H1 (cell line): Measurements from ENCODE around the gene MPRIP. TPM values are rescaled to one million over a fixed set of nuclear protein-coding genes. Genes with fewer than 3 reads are reported as not detected.

Experiments
- CTCF ChIA-PET: fragments of 300-600 bp; sonication (Branson Sonifier 250); formaldehyde crosslinking; loops from one replicate; lab custom pipeline; 2021; ENCODE audit not compliant: partially characterized antibody; lab: Charles Lee
- POLR2A ChIA-PET: fragments of 300-600 bp; sonication (Branson Sonifier 250); formaldehyde crosslinking; loops from one replicate; lab custom pipeline; 2021; ENCODE audit warnings: inconsistent platforms; ENCODE audit not compliant: partially characterized antibody; lab: Charles Lee
- DNase-seq, 2 experiments: peaks; one replicate each; pipeline versions ENCODE4 v3.0.0 to v3.0.0-alpha.2; 2010 to 2022; ENCODE audit warnings: low spot score in 2 of 2, low read depth in 1 of 2, mixed read lengths in 1 of 2
- FAIRE-seq: peaks from 2 replicates; lab custom pipeline; 2011; peaks lifted over from hg19 to GRCh38; lab: Jason Lieb, UNC
- H2AFZ ChIP-seq: 2 replicates; pipeline ENCODE4 v1.8.1; 2012; ENCODE audit warnings: low read length, inconsistent platforms
- H2AK5ac ChIP-seq: 2 replicates; pipeline ENCODE4 v1.6.1; 2013; ENCODE audit warnings: low read depth, low read length
- H2BK120ac ChIP-seq: replicated peaks from 2 replicates; pipeline ENCODE3; 2013; ENCODE audit warnings: low read depth, low read length, inconsistent platforms
- H2BK12ac ChIP-seq: 2 replicates; pipeline ENCODE4 v1.6.1; 2013; ENCODE audit warnings: low read depth, low read length
- H2BK15ac ChIP-seq: 2 replicates; pipeline ENCODE4 v1.6.1; 2013; ENCODE audit warnings: low read length
- H2BK20ac ChIP-seq: 2 replicates; pipeline ENCODE4 v1.6.1; 2013; ENCODE audit warnings: low read length
- H2BK5ac ChIP-seq: 2 replicates; pipeline ENCODE4 v1.6.1; 2013; ENCODE audit warnings: low read depth, low read length
- H3K14ac ChIP-seq: 2 replicates; pipeline ENCODE4 v1.6.1; 2013; ENCODE audit warnings: inconsistent platforms; ENCODE audit not compliant: insufficient read length
- H3K18ac ChIP-seq: 2 replicates; pipeline ENCODE4 v1.6.1; 2013; ENCODE audit warnings: low read length; ENCODE audit errors: extremely low read depth
- H3K23ac ChIP-seq: 2 replicates; pipeline ENCODE4 v1.6.1; 2013; ENCODE audit warnings: inconsistent platforms; ENCODE audit not compliant: insufficient read length
- H3K23me2 ChIP-seq: 2 replicates; pipeline ENCODE4 v1.6.1; 2013; ENCODE audit warnings: low read depth, low read length
- H3K27ac ChIP-seq: 2 replicates; pipeline ENCODE4 v1.6.1; 2011; ENCODE audit warnings: low read depth, low read length, inconsistent platforms
- H3K27me3 ChIP-seq, 4 experiments: replicated peaks in 1 of 4; 1 replicate in 1 of 4; 2 replicates in 3 of 4; pipeline versions ENCODE4 v1.6.1 to v1.8.1; 2011 to 2013; ENCODE audit warnings: low read length in 3 of 4, mild to moderate bottlenecking in 3 of 4, inconsistent platforms in 2 of 4, mixed read lengths in 2 of 4, moderate library complexity in 1 of 4; ENCODE audit not compliant: control insufficient read depth in 3 of 4, insufficient read depth in 3 of 4; ENCODE audit errors: extremely low read depth in 1 of 4
- H3K36me3 ChIP-seq, 4 experiments: 2 replicates each; pipeline versions ENCODE4 v1.6.1 to v1.8.1; 2011 to 2013; ENCODE audit warnings: mild to moderate bottlenecking in 4 of 4, low read length in 3 of 4, moderate library complexity in 2 of 4, control low read depth in 1 of 4, inconsistent platforms in 1 of 4; ENCODE audit not compliant: insufficient read depth in 4 of 4, control insufficient read depth in 2 of 4
- H3K4ac ChIP-seq: replicated peaks from 2 replicates; pipeline ENCODE3; 2013; ENCODE audit warnings: low read length, low read depth, mixed read lengths, inconsistent platforms; ENCODE audit not compliant: insufficient read length
- H3K4me1 ChIP-seq, 4 experiments: replicated peaks in 1 of 4; 1 replicate in 1 of 4; 2 replicates in 3 of 4; pipeline versions ENCODE4 v1.6.1 to v1.8.1; 2011 to 2013; ENCODE audit warnings: low read length in 3 of 4, inconsistent platforms in 2 of 4, mixed read lengths in 1 of 4; ENCODE audit not compliant: insufficient read depth in 4 of 4, control insufficient read depth in 3 of 4
- H3K4me2 ChIP-seq, 2 experiments: 2 replicates each; pipeline versions ENCODE4 v1.6.1 to v1.8.1; 2011 to 2013; ENCODE audit warnings: low read depth in 2 of 2, low read length in 2 of 2, control low read depth in 1 of 2, inconsistent platforms in 1 of 2, mild to moderate bottlenecking in 1 of 2; ENCODE audit not compliant: insufficient read depth in 1 of 2
- H3K4me3 ChIP-seq, 4 experiments: fragments of 200-600, 300-600 bp in 1 of 4; sonication (generic), shearing (Covaris generic), sonication (Bioruptor Twin) in 1 of 4; 2 replicates each; pipeline versions ENCODE4 v1.5.1 to v1.8.1; 2011 to 2016; ENCODE audit warnings: low read length in 4 of 4, low read depth in 3 of 4, control low read depth in 2 of 4, inconsistent platforms in 2 of 4, mild to moderate bottlenecking in 2 of 4, mixed read lengths in 1 of 4, moderate library complexity in 1 of 4; ENCODE audit not compliant: insufficient read depth in 2 of 4; ENCODE audit errors: extremely low read depth in 1 of 4
- H3K56ac ChIP-seq: replicated peaks from 2 replicates; pipeline ENCODE3; 2013; ENCODE audit warnings: low read depth, mild to moderate bottlenecking, mixed read lengths, low read length, inconsistent platforms; ENCODE audit not compliant: insufficient read length
- H3K79me1 ChIP-seq: 2 replicates; pipeline ENCODE4 v1.6.1; 2013; ENCODE audit warnings: low read depth, low read length, control low read depth
- H3K79me2 ChIP-seq, 2 experiments: 2 replicates each; pipeline versions ENCODE4 v1.6.1 to v1.8.1; 2012 to 2013; ENCODE audit warnings: low read length in 2 of 2, mild to moderate bottlenecking in 2 of 2, inconsistent platforms in 1 of 2; ENCODE audit not compliant: insufficient read depth in 2 of 2, control insufficient read depth in 1 of 2
- H3K9ac ChIP-seq, 4 experiments: replicated peaks in 1 of 4; 1 replicate in 1 of 4; 2 replicates in 3 of 4; pipeline versions ENCODE4 v1.6.1 to v1.8.1; 2011 to 2013; ENCODE audit warnings: low read depth in 3 of 4, low read length in 3 of 4, control low read depth in 2 of 4, mild to moderate bottlenecking in 2 of 4, moderate library complexity in 2 of 4, inconsistent platforms in 1 of 4; ENCODE audit errors: extremely low read depth in 1 of 4
- H3K9me3 ChIP-seq, 2 experiments: 2 replicates each; pipeline versions ENCODE4 v1.6.1 to v1.8.1; 2012 to 2013; ENCODE audit warnings: mild to moderate bottlenecking in 2 of 2, moderate library complexity in 2 of 2, control low read depth in 1 of 2, inconsistent platforms in 1 of 2, low read depth in 1 of 2, low read length in 1 of 2, mixed read lengths in 1 of 2; ENCODE audit not compliant: insufficient read depth in 2 of 2
- H4K20me1 ChIP-seq, 2 experiments: replicated peaks in 1 of 2; 2 replicates each; pipeline versions ENCODE3 to v1.8.1; 2011 to 2013; ENCODE audit warnings: inconsistent platforms in 2 of 2, low read length in 2 of 2, mild to moderate bottlenecking in 1 of 2; ENCODE audit not compliant: insufficient read depth in 2 of 2, control insufficient read depth in 1 of 2
- H4K5ac ChIP-seq: 2 replicates; pipeline ENCODE4 v1.6.1; 2013; ENCODE audit warnings: low read length, low read depth, mixed read lengths, inconsistent platforms; ENCODE audit not compliant: insufficient read length
- H4K8ac ChIP-seq: 2 replicates; pipeline ENCODE4 v1.8.0; 2013; ENCODE audit warnings: mild to moderate bottlenecking, moderate library complexity, low read length, inconsistent platforms; ENCODE audit not compliant: insufficient read depth; ENCODE audit errors: extremely low read depth
- H4K91ac ChIP-seq: replicated peaks from 2 replicates; pipeline ENCODE3; 2013; ENCODE audit warnings: low read length, mixed read lengths, inconsistent platforms; ENCODE audit not compliant: insufficient read length
- MAFK ChIP-seq: IDR thresholded peaks from 2 replicates; pipeline ENCODE4 v1.6.1; 2012; ENCODE audit warnings: low read depth, mild to moderate bottlenecking, improper control_type of control experiment, low read length
- WGBS, 2 experiments: shearing (Covaris generic) in 1 of 2; methylation state at CpG; one replicate each; pipeline versions ENCODE4 v1.1.6 to v1.1.7; 2013 to 2015; ENCODE audit warnings: low lambda C conversion rate in 2 of 2, mixed read lengths in 2 of 2, inconsistent platforms in 1 of 2, low coverage in 1 of 2, missing lambda C conversion rate in 1 of 2; ENCODE audit not compliant: insufficient replicate concordance in 2 of 2, insufficient coverage in 1 of 2, insufficient read length in 1 of 2; ENCODE audit errors: extremely low coverage in 1 of 2, missing lambda C conversion rate in 1 of 2; 5-methylcytosine and 5-hydroxymethylcytosine counted together
- polyA plus RNA-seq, 7 experiments: library from polyadenylated mRNA; depleted of rRNA in 3 of 7; stranded (reverse) in 5 of 7; unstranded in 2 of 7; fragments of >200 nt in 5 of 7; fragments of 200-250 nt in 2 of 7; gene quantifications; 1 replicate in 5 of 7; 2 replicates in 1 of 7; 4 replicates in 1 of 7; pipeline versions ENCODE4 v1.2.1 to v1.2.3, GENCODE V29; 2011 to 2013; ENCODE audit warnings: missing spikeins in 2 of 7, mixed read lengths in 2 of 7
- total RNA-seq: library from RNA; stranded (reverse); fragmentation: NEBNext Ultra II Directional; extraction: Animal tissue kit (Norgen Biotek cat#: 25700); gene quantifications from 2 replicates; pipeline ENCODE4 v1.2.1, GENCODE V29; 2021

The MPRIP gene
- total and polyA plus RNA-seq, 2 of the 8 experiments (the other 6 are each of a cell fraction or from before 2014, with no cell fraction given) = 48.6 to 146 TPM

DNA sequence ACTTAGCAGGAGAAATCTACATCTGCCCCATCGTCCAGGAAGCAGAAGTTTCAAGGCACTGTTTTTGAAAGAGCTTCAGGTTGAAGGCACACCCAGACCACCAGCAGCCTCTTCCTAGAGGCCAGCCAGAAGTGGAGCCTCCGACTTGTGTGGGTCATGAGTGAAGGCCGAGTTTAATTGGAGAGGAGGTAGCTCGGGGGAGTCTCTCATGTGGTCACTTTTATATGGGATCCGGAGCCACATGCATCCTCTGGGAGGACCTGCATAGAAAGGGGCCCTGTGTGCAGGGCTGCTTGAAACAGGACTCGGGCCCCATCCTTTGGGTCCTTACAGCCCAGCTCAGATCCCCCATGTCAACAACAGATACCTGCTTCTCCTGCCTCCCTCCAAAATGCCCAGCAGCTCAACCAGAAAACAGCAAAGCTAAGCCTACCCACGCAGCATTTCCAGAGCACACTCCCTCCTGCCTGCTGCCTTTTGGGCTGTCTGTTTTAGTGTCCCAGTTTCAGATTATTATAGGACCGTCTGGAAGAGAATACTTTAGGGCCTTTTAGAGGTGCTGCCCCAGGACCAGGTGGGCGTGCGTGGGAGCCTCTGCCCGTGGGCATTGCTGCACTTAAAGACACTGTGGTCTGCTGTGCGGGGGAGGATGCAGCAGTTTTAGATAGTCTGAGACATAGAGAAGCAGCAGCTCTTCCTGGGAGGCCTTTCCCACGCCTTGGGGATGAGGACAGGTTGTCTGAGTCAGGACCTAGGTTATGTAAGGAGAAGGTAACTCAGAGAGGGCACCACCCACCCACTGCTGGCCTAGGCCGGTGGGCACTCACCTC lies 29.5 kb downstream of the MPRIP start:
- Histone ChIP-seq H4K5ac (no peak overlapping the region), H3K79me1 (peaks cover 9% of the 10 kb centered on the region), H3K4ac (no peak overlapping the region), H3K27ac (no peak overlapping the region)
- no peak for TF ChIP-seq MAFK
- TF ChIP-seq, all 59 proteins: peak for 0
- Histone ChIP-seq H3K56ac (no peak overlapping the region), H4K91ac (no peak overlapping the region), H2BK20ac (no peak overlapping the region), H2AK5ac (no peak overlapping the region), H3K23me2 (no peaks in the 10 kb centered on the region), H3K23ac (no peak overlapping the region), H3K14ac (no peak overlapping the region), H2BK12ac (no peak overlapping the region), H3K4me1 (no peaks in the 10 kb centered on the region), H2BK15ac (no peak overlapping the region), H4K20me1 (peaks cover 3 to 14% of the 10 kb centered on the region in 2 experiments), H3K36me3 (no peaks in the 10 kb centered on the region), H2AFZ (no peak overlapping the region), H3K18ac (no peak overlapping the region), H3K27me3 (no peaks in the 10 kb centered on the region), H3K4me3 (no peak overlapping the region), H2BK120ac (no peak overlapping the region), H4K8ac (no peak overlapping the region), H3K9ac (no peak overlapping the region; a peak in 1 of 7 replicates), H2BK5ac (peak overlapping the region; percentile 8; the same call in 1 of the 2 replicates), H3K79me2 (peaks cover 0 to 73% of the 10 kb centered on the region in 2 experiments; a peak in 3 of 4 replicates), H3K9me3 (no peaks in the 10 kb centered on the region), H3K4me2 (no peak overlapping the region)
- DNase-seq (no peak), FAIRE-seq (no peak)
- 82% methylated on average over 14 of the region's 14 CpGs; no CpG with 5 or more reads in 1 of the 2 experiments for WGBS, 2 experiments
- POLR2A ChIA-PET = no interaction called here
- CTCF ChIA-PET = interaction anchor here (1.1 to 1.2 kb wide), 2 partner anchors 14 to 71 kb away, joined by 3 read pairs; no protein-coding TSS in a partner anchor
